WTC11 (cell line): ENCODE data around the gene LRSAM1.

Experiments used
- CREM ChIP-seq: sonication (generic); formaldehyde crosslinking; IDR thresholded peaks from 2 replicates; pipeline ENCODE4 v1.8.1; 2022; ENCODE audit warnings: mild to moderate bottlenecking, missing genetic modification reagents, moderate library complexity
- FOXJ3 ChIP-seq: sonication (generic); formaldehyde crosslinking; IDR thresholded peaks from 2 replicates; pipeline ENCODE4 v1.9.0; 2021; ENCODE audit warnings: missing genetic modification reagents, mild to moderate bottlenecking, borderline replicate concordance
- SP1 ChIP-seq: sonication (generic); formaldehyde crosslinking; conservative IDR thresholded peaks from 2 replicates; pipeline ENCODE4 v1.8.1; 2022; ENCODE audit warnings: missing genetic modification reagents
- ZNF138 ChIP-seq: sonication (generic); formaldehyde crosslinking; conservative IDR thresholded peaks from 2 replicates; pipeline ENCODE4 v1.8.1; 2022; ENCODE audit warnings: mild to moderate bottlenecking, moderate library complexity, missing genetic modification reagents

DNA sequence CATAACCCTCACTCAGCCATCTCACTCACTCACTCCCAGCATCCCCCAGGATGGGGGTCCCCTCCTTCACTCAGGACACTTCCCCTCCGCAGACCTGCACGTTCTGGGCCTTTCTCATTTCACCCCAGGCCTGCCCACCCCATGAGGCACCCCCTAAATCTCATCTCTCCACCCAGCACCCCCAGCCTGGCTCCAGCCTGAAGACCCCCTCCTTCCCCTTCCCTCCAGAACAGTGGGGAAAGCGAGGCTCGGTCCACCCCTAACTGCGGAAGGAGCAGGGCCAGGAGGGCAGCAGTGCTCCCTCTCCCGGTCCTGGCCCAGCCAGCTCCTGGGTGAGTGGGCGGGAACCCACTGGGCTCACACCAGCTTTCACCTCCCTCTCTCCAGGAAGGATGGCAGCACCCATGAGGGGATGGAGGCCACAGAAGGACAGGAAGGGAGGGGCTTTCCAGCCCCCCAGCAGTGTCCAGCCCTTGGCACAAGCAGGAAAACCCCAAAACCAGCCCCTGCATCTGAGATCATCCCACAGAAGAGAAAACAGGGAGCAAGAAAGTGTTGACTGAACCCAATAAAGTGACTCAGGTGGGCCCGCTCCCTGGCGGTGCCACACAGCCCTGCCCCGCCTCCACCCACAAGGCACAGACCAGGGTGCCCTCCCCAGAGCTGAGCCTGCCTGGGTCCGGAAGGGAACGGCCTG is 55.0 kb downstream of the LRSAM1 start:
- no peak for TF ChIP-seq SP1
- no peak for TF ChIP-seq CREM (CRISPR knock-in tag)
- TF ChIP-seq FOXJ3 (CRISPR knock-in tag): no peak
- TF ChIP-seq ZNF138 (CRISPR knock-in tag): no peak
